HG03575 (cell line): Measurements from ENCODE around the gene BMP8A.
"Not testable (repeated sequence)": the region's sequence is repeated elsewhere in the genome, so short reads cannot be mapped to it uniquely, and the experiment has no call there.

Experiments used
- ATAC-seq: cut with Tn5 transposase; IDR thresholded peaks from one replicate; pipeline ENCODE4 v1.9.1; 2021; ENCODE audit not compliant: unreplicated experiment, insufficient number of reproducible peaks, low FRiP score; ENCODE audit errors: extremely low read depth

The BMP8A gene

DNA sequence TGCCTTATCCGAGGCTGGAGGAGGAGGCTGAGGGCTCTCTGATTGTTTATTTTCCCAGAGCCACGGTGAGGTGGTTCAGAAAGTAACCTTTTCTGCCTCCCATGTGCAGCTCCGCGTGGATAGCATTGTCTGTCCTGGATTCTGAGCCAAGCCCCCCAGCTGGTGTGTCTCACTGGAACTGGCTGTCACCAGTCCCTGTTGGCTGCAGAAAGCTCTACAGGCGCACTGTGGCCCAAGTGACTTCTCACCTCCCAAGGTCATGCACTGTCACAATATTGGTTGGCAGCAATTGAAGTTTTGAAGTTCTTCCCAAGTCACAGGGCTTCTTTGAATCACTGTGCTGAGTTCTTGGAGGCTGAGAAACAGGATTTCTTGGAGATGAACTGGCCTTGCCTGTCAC, 8.2 kb downstream of the BMP8A start:
- no peak for ATAC-seq

DNA sequence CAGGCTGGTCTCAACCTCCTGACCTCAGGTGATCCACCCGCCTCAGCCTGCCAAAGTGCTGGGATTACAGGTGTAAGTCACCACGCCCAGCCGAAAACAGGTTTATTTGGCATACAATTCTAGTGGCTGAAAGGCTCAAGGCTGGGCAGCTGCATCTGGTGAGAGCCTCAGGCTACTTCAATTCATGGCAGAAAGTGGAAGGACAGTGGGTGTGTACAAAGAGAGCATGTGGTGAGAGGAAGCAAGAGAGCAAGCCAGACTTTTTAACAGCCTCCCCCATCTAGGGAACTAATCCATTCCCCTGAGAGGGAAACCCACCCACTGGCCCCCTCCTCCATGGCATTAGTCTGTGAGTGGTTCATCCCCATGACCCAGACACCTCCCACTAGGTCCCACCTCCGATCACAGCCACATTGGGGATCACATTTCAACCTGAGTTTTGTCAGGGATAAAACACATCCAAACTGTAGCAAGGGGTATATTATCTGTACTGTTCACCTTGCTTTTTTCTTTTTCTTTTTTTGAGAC, 9.5 kb downstream of the BMP8A start:
- ATAC-seq: no peak

DNA sequence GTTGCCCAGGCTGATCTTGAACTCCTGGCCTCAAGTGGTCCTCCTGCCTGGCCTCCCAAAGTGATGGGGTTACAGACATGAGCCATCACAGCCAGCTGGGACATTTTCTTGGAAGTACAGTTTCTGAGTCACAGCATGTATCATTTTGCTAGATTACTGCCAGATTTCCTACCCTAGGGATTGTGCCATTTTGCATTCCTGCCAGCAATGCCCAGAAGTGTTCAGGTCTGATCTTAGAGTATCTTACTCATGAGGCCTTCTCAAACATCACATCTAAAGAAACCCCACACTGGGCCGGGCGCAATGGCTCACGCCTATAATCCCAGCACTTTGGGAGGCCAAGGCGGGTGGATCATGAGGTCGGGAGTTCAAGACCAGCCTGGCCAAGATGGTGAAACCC, 10.2 kb downstream of the BMP8A start:
- no peak for ATAC-seq

DNA sequence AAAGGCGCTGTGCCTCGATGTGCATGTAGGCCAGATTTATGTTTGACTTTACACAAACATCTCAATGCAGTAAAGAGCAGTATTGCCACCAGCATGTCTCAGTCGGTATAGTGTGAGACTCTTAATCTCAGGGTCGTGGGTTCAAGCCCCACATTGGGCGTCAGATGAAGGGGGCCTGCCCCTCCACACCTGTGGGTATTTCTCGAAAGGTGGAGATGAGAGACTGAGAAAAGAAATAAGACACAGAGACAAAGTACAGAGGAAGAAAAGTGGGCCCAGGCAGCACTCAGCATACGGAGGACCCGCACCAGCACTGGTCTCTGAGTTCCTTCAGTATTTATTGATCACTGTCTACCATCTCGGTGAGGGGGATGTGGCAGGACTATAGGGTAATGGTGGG, 13.0 kb downstream of the BMP8A start:
- not testable (repeated sequence) for ATAC-seq

DNA sequence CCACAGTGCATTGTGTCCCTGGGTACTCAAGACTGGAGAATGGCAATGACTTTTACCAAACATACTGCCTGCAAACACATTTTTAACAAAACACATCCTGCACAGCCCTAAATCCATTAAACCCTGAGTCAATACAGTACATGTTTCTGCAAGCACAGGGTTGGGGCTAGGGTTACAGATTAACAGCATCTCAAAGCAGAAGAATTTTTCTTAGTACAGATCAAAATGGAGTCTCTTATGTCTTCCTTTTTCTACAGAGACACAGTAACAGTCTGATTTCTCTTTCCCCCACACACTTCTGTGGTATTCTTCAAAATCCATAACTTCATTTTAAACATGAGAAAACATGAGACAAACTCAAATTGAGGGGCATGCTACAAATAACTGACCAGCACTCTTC, 13.9 kb downstream of the BMP8A start:
- ATAC-seq: no peak

DNA sequence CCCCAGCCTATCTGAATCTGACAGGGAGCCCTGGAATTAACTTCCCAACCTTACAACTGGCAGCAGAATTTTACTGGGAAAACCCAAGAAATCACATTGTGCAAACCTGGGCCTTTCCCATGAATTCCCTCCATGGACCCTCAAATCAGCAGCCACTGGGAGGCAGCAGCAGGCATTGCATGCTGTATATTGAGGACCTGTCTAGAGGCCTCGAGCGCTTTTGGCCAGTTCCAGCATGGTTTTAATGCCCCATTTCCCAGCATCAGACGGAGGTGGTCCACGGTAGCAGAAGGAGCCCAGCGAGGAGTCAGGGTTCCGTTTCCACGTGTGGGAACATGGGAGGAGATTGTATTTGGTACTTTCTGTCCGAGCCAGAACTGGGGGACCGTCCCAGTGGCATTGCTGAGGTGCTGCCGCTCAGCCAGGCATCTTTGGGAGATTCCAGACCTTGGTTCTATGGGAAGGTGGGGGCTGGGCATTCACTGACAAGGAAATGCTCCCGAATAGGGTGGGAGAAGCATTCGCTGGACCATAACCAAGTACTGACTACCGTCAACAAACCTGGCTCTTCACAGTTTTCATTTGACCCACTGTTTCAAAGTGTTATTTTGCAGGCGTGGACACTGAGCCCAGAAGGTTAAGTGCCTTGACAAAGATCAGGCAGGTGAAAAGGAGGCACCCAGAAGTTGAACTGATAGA, 15.9 kb downstream of the BMP8A start:
- no peak for ATAC-seq

DNA sequence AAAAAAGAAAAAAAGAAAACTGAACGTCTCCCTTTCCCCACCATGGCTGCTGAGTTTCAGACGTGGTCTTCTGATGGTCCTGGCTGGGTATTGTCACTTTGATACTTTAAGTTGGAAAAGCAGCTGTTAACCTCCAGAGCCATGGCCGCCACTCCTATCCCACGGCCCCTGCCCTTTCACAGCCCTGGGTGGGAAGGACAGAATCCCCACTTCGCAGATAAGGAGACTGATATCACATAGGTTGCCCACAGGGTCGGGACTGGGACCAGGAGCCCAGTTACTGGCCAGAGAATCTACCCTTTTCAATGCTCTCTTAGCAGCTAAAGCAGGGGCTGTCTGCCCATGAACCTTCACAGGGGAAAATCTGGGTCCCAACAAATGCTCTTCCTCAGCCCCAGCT, 16.8 kb downstream of the BMP8A start:
- no peak for ATAC-seq

DNA sequence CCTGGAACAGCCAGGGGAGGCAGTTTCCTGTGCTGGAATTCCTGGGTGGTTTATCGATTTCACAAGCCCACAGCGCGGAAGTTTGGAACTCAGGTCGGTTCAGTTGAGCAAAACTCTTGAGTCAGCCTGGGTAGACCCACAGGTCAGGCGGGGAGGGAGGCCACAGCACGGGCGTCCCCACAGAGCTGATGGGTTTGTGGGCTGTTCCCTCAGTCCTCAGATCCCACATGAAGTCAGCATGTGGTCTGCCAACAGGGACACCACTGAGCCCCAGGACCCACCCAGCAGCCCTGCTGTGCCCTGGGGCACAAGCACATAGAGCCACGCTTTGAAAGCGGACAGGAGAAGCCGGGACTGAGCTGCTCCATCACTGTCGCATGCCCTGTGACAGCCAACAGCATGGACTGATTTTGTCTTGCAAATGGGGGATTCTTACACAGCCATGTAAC, 17.4 kb downstream of the BMP8A start:
- no peak for ATAC-seq

DNA sequence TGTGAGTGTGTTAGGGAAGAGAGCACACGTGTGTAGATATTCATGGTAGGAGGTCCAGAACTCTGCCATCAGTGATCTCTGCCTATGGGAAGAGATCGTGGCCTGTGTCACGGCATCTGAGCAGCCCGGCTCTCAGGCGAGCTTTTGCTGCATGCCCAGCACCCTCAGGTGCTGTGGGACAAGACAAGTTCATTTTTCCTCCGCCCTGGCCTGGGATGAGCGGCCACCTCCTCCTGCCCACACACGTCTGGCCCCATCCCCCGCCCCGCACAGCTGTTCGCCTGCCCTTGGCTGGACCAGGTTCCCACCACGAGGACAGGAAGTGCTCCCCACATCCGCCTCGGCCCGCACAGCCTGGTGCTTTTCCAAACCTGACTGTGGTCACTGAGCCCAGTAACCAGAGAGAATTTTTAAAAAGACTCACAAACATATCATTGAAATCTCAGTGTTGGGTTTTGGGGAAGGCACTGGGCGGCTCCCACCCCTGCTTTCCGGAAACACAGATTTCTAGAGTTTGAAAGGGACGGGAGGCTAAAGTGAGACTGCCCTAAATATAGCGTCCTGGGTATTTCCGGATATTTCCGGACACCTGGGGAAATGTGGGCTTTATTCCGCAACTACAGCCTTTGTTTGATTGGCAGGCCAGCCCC, 18.0 kb downstream of the BMP8A start:
- no peak for ATAC-seq

DNA sequence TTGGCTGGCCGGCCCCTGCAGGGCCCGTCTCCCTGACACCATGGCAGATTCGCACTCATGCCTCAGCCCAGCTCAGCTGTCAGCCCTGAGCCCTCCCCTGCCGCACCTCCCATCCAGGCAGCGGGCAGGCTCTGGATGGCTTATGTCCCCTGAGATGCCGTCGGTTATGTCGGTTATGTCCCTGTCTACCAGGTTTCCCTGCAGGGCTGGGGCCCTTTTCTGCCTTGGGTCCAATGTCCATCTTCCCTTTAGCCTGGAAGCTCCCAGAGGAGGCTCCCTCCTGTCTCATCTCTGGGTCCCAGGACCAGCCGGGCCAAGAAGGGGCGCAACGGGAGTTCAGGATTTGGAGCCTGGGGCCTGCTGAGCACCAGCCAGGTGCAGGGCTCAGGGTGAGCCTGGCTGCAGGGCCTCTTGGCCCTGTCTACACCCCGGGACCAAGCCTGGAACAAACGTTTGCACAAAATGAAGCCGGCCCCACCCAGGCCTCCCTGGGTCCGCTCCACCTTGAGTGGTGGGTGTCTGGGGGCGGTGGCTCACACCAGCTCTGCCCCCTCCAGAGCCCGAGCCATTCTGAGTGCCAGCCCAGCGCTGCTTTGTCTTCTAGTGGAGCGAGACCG, 19.2 kb downstream of the BMP8A start:
- not testable (repeated sequence) for ATAC-seq

DNA sequence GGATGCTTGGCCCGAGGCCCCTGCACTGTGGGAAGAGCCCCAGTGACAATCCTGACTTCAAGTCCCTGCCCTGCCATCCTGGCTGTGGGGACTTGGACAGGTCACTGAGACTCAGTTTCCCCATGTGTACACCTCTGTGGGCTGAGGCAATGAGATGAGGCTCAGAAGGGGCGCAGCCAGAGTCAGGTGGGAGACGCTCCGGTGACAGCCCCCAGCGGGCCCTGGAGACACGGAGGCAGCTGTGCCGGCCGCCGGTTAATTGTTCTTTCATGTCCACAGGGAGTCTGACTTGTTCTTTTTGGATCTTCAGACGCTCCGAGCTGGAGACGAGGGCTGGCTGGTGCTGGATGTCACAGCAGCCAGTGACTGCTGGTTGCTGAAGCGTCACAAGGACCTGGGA, 20.0 kb downstream of the BMP8A start:
- not testable (repeated sequence) for ATAC-seq

DNA sequence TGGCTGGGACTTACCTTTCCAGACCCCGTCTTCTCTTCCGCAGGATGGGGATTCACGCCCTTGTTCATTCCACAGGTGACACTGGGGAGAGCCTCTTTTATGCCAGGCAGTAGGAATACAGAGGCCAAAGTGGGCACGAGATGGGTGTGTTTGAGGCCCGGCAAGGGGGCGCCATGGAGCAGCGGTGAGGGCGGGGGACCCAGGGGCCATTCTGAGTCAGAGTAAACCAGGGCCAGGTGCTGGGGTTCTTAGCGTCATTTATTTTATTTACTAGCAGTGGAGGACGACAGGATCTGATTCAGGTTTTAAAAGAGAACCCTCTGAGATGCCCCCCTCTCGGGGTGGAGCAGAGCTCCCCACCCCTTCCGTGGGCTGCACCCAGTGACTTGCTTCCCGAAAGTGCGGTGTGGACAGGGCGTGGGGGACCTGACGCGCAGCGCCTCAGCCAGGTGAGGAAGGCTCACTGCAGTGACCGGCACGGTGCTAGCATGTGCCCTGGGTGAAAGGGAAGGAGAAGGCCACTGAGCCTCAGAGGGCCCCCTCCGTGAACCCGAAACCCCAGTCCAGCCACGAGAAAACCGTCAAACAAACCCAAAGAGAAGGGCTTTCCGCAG, 20.9 kb downstream of the BMP8A start:
- ATAC-seq: not testable (repeated sequence)

DNA sequence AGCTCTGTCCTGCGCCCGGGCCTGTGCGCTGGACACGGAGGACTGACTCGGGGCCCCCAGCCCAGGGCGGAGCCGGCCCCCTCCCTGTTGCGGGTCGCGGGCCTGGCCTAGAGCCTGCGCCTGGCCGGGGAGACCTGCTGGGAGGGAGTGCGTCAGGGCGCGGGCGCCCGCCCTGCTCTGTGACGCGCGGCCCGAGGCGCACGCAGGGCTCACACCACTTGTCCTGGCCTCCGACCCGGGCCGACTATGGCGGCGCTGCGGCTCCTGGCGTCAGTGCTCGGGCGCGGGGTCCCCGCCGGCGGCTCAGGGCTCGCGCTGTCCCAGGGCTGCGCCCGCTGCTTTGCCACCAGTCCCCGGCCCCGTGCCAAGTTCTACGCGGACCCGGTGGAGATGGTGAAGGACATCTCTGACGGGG, 23.3 kb downstream of the BMP8A start:
- ATAC-seq: not testable (repeated sequence)

DNA sequence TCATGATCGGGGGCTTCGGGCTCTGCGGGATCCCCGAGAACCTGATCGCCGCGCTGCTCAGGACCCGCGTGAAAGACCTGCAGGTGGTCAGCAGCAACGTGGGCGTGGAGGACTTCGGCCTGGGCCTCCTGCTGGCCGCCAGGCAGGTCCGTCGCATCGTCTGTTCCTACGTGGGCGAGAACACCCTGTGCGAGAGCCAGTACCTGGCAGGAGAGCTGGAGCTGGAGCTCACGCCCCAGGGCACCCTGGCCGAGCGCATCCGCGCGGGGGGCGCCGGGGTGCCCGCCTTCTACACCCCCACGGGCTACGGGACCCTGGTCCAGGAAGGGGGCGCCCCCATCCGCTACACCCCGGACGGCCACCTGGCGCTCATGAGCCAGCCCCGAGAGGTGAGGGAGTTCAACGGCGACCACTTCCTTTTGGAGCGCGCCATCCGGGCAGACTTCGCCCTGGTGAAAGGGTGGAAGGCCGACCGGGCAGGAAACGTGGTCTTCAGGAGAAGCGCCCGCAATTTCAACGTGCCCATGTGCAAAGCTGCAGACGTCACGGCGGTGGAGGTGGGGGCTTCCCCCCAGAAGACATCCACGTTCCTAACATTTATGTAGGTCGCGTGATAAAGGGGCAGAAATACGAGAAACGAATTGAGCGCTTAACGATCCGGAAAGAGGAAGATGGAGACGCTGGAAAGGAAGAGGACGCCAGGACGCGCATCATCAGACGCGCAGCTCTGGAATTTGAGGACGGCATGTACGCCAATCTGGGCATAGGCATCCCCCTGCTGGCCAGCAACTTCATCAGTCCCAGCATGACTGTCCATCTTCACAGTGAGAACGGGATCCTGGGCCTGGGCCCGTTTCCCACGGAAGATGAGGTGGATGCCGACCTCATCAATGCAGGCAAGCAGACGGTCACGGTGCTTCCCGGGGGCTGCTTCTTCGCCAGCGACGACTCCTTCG, 24.0 kb downstream of the BMP8A start:
- not testable (repeated sequence) for ATAC-seq

DNA sequence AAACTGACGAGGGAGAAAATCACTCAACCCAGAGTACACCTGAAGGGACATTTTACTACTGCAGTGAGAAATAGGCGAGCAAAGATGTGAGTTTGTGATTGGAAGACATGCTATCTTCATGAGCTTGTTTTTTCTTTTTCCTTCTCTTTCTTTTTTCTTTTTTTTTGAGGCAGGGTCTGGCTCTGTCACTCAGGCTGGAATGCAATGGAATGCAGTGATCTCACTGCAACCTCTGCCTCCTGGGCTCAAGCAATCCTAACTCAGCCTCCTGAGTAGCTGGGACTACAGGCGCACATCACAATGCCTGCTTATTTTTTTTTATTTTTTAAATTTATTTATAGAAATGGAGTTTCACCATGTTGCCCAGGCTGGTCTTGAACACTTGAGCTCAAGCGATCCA, 25.4 kb downstream of the BMP8A start:
- not testable (repeated sequence) for ATAC-seq

DNA sequence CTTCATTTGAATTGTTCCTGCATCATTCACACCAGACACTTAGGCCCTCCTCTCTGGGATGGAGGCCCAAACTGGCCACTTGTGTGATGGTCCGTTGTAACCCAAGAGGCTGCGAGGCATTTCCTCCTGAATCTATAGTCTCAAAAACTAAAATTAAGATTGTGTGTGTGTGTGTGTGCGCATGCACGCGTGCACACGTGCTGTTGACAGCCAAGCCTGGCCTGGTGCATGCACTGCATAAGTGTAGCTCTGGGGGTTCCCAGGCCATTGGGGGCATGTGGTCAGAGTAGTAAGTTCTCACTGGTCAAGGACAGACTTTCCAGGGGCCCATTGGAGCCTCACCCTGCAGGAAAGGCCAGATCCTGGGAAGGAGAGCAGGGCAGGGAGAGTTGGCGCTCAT, 26.5 kb downstream of the BMP8A start:
- ATAC-seq: not testable (repeated sequence)

DNA sequence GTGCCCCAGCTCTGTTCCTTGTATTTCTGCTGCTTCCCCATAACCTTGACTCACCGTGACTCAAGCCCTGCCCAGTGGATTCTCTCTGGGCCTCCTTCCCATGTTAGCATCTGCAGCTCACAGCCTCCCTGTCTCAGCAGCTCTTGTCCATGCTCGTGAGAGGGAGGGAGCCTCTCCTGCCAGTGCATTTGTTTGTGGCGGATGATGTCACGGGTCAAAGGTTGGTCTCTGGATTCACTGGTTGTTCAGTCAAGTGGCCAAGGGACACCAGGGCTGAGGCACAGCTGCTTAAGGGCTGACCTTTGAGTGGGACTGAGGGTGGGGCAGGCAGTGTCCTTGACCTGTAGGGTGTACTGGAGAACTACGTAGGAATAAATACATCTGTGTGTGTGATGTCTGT, 27.9 kb downstream of the BMP8A start:
- ATAC-seq: not testable (repeated sequence)

DNA sequence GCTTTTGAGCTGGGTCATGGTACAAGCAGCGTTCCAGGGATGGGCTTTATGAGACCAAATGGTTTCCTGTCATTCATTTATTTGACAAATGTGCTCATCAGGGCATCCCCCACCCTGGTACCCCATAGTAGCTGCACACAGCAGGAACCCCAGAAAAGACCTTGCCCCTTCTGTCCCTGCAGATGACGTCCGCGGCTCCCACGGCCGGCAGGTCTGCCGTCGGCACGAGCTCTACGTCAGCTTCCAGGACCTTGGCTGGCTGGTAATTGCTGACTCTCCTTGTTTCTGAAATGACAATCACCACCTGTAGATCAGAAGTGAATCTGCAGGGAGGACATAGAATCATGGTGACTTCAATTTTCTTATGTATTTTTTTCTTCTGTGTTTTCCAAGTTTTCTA, 30.8 kb downstream of the BMP8A start:
- not testable (repeated sequence) for ATAC-seq
